SK-N-SH (cell line): Measurements from ENCODE around the gene MBD3. TPM values are rescaled to one million over a fixed set of nuclear protein-coding genes. Genes with fewer than 3 reads are reported as not detected.

ENCODE experiments used
- CTCF ChIA-PET: fragments of 300-600, 350-600 bp; formaldehyde crosslinking; extraction: SDS; loops from one replicate; lab custom pipeline; 2021; lab: Yijun Ruan, JAX
- POLR2A ChIA-PET: fragments of 350-600 bp; sonication (Branson Sonifier 250); formaldehyde crosslinking; extraction: SDS; loops from one replicate; lab custom pipeline; 2020; ENCODE audit warnings: antibody characterized with exemption, inconsistent platforms; lab: Yijun Ruan, JAX
- DNase-seq: peaks from one replicate; pipeline ENCODE4 v3.0.0; 2012
- H2AFZ ChIP-seq: fragments of 200-600 bp; sonication (generic); 2 replicates; pipeline ENCODE4 v1.8.1; 2016; ENCODE audit warnings: antibody characterized with exemption, mild to moderate bottlenecking, low read depth
- H3F3A ChIP-seq: fragments of 200-600 bp; sonication (generic); replicated peaks from 2 replicates; pipeline ENCODE3; 2016; ENCODE audit warnings: antibody characterized with exemption, mild to moderate bottlenecking; ENCODE audit not compliant: insufficient read depth
- H3K27ac ChIP-seq, 2 experiments: fragments of 200-500 bp in 1 of 2; fragments of 200-600 bp in 1 of 2; sonication (Bioruptor generic) in 1 of 2; sonication (generic), shearing (Covaris generic) in 1 of 2; 2 replicates each; pipeline versions ENCODE4 v1.5.1 to v1.6.1; 2014 to 2016; ENCODE audit warnings: low read depth in 2 of 2, inconsistent platforms in 1 of 2, low read length in 1 of 2, mild to moderate bottlenecking in 1 of 2, mixed read lengths in 1 of 2
- H3K27me3 ChIP-seq: fragments of 200-600 bp; sonication (generic), shearing (Covaris generic); 2 replicates; pipeline ENCODE4 v1.6.1; 2016; ENCODE audit warnings: mixed run types; ENCODE audit not compliant: insufficient read depth
- H3K36me3 ChIP-seq, 2 experiments: fragments of 200-500 bp in 1 of 2; fragments of 200-600 bp in 1 of 2; sonication (Bioruptor generic) in 1 of 2; sonication (generic) in 1 of 2; replicated peaks in 1 of 2; 2 replicates each; pipeline versions ENCODE3 to v1.5.1; 2014 to 2016; ENCODE audit warnings: low read length in 1 of 2, mild to moderate bottlenecking in 1 of 2; ENCODE audit not compliant: insufficient read depth in 2 of 2, control insufficient read depth in 1 of 2
- H3K4me1 ChIP-seq, 2 experiments: fragments of 200-500 bp in 1 of 2; fragments of 200-600 bp in 1 of 2; sonication (Bioruptor generic) in 1 of 2; sonication (generic), shearing (Covaris generic) in 1 of 2; 2 replicates each; pipeline versions ENCODE4 v1.5.1 to v1.6.1; 2014 to 2016; ENCODE audit warnings: low read depth in 1 of 2, low read length in 1 of 2, mixed run types in 1 of 2; ENCODE audit not compliant: insufficient read depth in 2 of 2, control insufficient read depth in 1 of 2
- H3K4me2 ChIP-seq: fragments of 200-600 bp; sonication (generic), shearing (Covaris generic); 2 replicates; pipeline ENCODE4 v1.6.1; 2017; ENCODE audit warnings: mixed run types
- H3K4me3 ChIP-seq, 2 experiments: fragments of 200-500 bp in 1 of 2; fragments of 200-600 bp in 1 of 2; sonication (Bioruptor generic) in 1 of 2; sonication (generic), shearing (Covaris generic) in 1 of 2; 2 replicates each; pipeline versions ENCODE4 v1.5.1 to v1.8.1; 2014 to 2016; ENCODE audit warnings: low read depth in 2 of 2, inconsistent platforms in 1 of 2, low read length in 1 of 2, mild to moderate bottlenecking in 1 of 2, mixed read lengths in 1 of 2, moderate library complexity in 1 of 2
- H3K79me2 ChIP-seq: fragments of 200-600 bp; sonication (generic); 2 replicates; pipeline ENCODE4 v1.8.1; 2017; ENCODE audit warnings: mild to moderate bottlenecking; ENCODE audit not compliant: insufficient read depth
- H3K9ac ChIP-seq: fragments of 200-600 bp; sonication (generic); 2 replicates; pipeline ENCODE4 v1.6.1; 2017; ENCODE audit warnings: mixed run types
- H3K9me2 ChIP-seq: fragments of 200-600 bp; sonication (generic); 2 replicates; pipeline ENCODE4 v1.6.1; 2017; ENCODE audit warnings: mixed run types
- H3K9me3 ChIP-seq: fragments of 200-600 bp; sonication (generic); 2 replicates; pipeline ENCODE4 v1.6.1; 2017; ENCODE audit warnings: mixed run types, mild to moderate bottlenecking, moderate library complexity
- H4K20me1 ChIP-seq: fragments of 200-600 bp; sonication (generic); 2 replicates; pipeline ENCODE4 v1.6.1; 2017; ENCODE audit warnings: mild to moderate bottlenecking, mixed run types; ENCODE audit not compliant: insufficient read depth
- NFIC ChIP-seq: IDR thresholded peaks from 2 replicates; pipeline ENCODE4 v1.4.0; 2012; ENCODE audit warnings: borderline replicate concordance
- NRF1 ChIP-seq: IDR thresholded peaks from 2 replicates; pipeline ENCODE4 v1.6.1; 2012; ENCODE audit warnings: low read depth, mild to moderate bottlenecking, low read length
- RAD21 ChIP-seq: IDR thresholded peaks from 2 replicates; pipeline ENCODE4 v1.6.1; 2012; ENCODE audit warnings: mild to moderate bottlenecking, low read length
- RFX5 ChIP-seq: IDR thresholded peaks from 2 replicates; pipeline ENCODE4 v1.6.1; 2012; ENCODE audit warnings: mild to moderate bottlenecking, improper control_type of control experiment, low read length
- SIN3A ChIP-seq: IDR thresholded peaks from 2 replicates; pipeline ENCODE4 v1.6.1; 2012; ENCODE audit warnings: low read depth, mild to moderate bottlenecking, low read length, moderate library complexity, borderline replicate concordance
- SMC3 ChIP-seq: IDR thresholded peaks from 2 replicates; pipeline ENCODE4 v1.6.1; 2012; ENCODE audit warnings: low read depth, low read length, improper control_type of control experiment
- YY1 ChIP-seq: IDR thresholded peaks from 2 replicates; pipeline ENCODE4 v1.4.0; 2012; ENCODE audit warnings: low read depth, mild to moderate bottlenecking
- WGBS: methylation state at CpG from one replicate; pipeline ENCODE4 v1.1.6; 2017; ENCODE audit warnings: low lambda C conversion rate; 5-methylcytosine and 5-hydroxymethylcytosine counted together
- polyA plus RNA-seq, 3 experiments: library from polyadenylated mRNA; depleted of rRNA; stranded (reverse); fragments of >200 nt; gene quantifications; 2 replicates each; pipeline ENCODE4 v1.2.3, GENCODE V29; 2012
- TF ChIP-seq, protein P1 (sequence below): IDR thresholded peaks from 2 replicates; pipeline ENCODE4; 2012
- TF ChIP-seq, protein P2 (sequence below): IDR thresholded peaks from 2 replicates; pipeline ENCODE4 v1.4.0; 2012; ENCODE audit warnings: low read depth
- TF ChIP-seq, protein P3 (sequence below): IDR thresholded peaks from 2 replicates; pipeline ENCODE4 v1.6.1; 2012; ENCODE audit warnings: mild to moderate bottlenecking, low read depth, low read length, moderate library complexity
- TF ChIP-seq, protein P4 (sequence below): fragments of 200-600 bp; sonication (generic); IDR thresholded peaks from 2 replicates; pipeline ENCODE4 v1.6.1; 2017; ENCODE audit warnings: antibody characterized with exemption, mild to moderate bottlenecking, moderate library complexity

MBD3 gene
- polyA plus RNA-seq, 1 of the 3 experiments (the other 2 are of a cell fraction) = 96.5 TPM

DNA sequence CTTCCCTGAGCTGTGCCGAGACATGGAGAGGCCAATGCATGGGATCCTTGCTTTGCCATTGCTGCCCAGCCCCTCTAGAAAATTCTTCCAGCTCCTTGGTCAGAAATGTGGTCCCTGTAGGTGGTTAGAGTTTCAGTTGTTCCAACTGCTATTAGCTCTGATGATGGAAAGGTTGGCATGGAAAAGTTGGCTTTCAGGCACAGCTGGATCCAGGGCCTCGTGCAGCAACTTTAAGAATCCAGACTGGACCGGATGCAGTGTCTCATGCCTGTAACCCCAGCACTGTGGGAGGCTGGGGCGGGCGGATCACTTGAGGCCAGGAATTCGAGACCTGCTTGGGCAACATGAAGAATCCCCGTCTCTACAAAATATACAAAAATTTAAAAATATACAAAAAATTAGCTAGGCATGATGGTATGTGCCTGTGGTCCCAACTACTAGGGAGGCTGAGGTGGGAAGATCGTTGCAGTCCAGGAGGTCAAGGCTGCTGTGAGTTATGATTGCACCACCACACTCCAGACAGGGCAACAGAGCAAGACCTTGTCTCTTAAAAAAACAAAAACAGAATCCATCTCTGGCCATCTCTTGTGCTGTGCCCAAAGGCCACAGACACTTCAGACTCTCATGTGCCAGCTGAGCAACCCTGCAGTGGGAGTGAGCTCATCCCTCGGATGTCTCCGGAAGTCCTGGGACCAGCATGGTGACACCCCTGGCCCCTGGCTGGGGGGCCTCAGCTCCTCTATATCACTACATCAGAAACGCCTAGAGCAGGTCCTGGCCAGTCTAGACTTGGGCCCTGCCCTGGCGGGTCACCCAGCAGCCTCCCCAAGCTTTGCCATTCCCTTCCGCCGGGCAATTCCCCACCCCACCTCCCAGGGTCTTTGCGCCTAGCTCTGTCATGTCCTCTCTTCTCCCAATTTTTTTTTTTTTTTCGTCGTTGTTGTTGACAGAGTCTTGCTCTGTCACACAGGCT, 41.3 kb downstream of the MBD3 start:
- Histone ChIP-seq H3K9me3 (no peaks in the 10 kb centered on the region), H3K4me1 (no peaks in the 10 kb centered on the region; a peak in 1 of 4 replicates), H3K27me3 (no peaks in the 10 kb centered on the region), H4K20me1 (peaks cover 10% of the 10 kb centered on the region; the same call in 1 of the 2 replicates), H3K27ac (no peak overlapping the region), H3K4me2 (no peak overlapping the region), H3F3A (peaks cover 4% of the 10 kb centered on the region), H3K4me3 (no peak overlapping the region), H2AFZ (no peak overlapping the region), H3K9me2 (no peaks in the 10 kb centered on the region), H3K79me2 (peaks cover 6% of the 10 kb centered on the region; the same call in 1 of the 2 replicates), H3K9ac (no peak overlapping the region), H3K36me3 (no peaks in the 10 kb centered on the region)
- 91% methylated on average over 14 of the region's 17 CpGs for WGBS
- POLR2A ChIA-PET = no interaction called here
- DNase-seq = no peak
- TF ChIP-seq, protein P1, sequence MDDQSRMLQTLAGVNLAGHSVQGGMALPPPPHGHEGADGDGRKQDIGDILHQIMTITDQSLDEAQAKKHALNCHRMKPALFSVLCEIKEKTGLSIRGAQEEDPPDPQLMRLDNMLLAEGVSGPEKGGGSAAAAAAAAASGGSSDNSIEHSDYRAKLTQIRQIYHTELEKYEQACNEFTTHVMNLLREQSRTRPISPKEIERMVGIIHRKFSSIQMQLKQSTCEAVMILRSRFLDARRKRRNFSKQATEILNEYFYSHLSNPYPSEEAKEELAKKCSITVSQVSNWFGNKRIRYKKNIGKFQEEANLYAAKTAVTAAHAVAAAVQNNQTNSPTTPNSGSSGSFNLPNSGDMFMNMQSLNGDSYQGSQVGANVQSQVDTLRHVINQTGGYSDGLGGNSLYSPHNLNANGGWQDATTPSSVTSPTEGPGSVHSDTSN = no peak
- no peak for TF ChIP-seq SMC3
- TF ChIP-seq, protein P2, sequence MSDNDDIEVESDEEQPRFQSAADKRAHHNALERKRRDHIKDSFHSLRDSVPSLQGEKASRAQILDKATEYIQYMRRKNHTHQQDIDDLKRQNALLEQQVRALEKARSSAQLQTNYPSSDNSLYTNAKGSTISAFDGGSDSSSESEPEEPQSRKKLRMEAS = no peak
- TF ChIP-seq NFIC = no peak
- TF ChIP-seq RFX5 = no peak
- no peak for TF ChIP-seq NRF1
- TF ChIP-seq SIN3A = no peak
- TF ChIP-seq, protein P3, sequence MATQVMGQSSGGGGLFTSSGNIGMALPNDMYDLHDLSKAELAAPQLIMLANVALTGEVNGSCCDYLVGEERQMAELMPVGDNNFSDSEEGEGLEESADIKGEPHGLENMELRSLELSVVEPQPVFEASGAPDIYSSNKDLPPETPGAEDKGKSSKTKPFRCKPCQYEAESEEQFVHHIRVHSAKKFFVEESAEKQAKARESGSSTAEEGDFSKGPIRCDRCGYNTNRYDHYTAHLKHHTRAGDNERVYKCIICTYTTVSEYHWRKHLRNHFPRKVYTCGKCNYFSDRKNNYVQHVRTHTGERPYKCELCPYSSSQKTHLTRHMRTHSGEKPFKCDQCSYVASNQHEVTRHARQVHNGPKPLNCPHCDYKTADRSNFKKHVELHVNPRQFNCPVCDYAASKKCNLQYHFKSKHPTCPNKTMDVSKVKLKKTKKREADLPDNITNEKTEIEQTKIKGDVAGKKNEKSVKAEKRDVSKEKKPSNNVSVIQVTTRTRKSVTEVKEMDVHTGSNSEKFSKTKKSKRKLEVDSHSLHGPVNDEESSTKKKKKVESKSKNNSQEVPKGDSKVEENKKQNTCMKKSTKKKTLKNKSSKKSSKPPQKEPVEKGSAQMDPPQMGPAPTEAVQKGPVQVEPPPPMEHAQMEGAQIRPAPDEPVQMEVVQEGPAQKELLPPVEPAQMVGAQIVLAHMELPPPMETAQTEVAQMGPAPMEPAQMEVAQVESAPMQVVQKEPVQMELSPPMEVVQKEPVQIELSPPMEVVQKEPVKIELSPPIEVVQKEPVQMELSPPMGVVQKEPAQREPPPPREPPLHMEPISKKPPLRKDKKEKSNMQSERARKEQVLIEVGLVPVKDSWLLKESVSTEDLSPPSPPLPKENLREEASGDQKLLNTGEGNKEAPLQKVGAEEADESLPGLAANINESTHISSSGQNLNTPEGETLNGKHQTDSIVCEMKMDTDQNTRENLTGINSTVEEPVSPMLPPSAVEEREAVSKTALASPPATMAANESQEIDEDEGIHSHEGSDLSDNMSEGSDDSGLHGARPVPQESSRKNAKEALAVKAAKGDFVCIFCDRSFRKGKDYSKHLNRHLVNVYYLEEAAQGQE = no peak
- TF ChIP-seq, protein P4, sequence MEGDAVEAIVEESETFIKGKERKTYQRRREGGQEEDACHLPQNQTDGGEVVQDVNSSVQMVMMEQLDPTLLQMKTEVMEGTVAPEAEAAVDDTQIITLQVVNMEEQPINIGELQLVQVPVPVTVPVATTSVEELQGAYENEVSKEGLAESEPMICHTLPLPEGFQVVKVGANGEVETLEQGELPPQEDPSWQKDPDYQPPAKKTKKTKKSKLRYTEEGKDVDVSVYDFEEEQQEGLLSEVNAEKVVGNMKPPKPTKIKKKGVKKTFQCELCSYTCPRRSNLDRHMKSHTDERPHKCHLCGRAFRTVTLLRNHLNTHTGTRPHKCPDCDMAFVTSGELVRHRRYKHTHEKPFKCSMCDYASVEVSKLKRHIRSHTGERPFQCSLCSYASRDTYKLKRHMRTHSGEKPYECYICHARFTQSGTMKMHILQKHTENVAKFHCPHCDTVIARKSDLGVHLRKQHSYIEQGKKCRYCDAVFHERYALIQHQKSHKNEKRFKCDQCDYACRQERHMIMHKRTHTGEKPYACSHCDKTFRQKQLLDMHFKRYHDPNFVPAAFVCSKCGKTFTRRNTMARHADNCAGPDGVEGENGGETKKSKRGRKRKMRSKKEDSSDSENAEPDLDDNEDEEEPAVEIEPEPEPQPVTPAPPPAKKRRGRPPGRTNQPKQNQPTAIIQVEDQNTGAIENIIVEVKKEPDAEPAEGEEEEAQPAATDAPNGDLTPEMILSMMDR = no peak
- no peak for TF ChIP-seq YY1
- TF ChIP-seq RAD21 = no peak
- CTCF ChIA-PET = interaction anchor here (0.6 to 1.9 kb wide), 10 partner anchors 11 to 275 kb away, joined by 3 to 5 read pairs (median 4); no protein-coding TSS in a partner anchor
